ENCODE measurements around the gene TRAF2. TPM values are rescaled to one million over a fixed set of nuclear protein-coding genes. Genes with fewer than 3 reads are reported as not detected.

The TRAF2 gene
- total RNA-seq, 1 donor from 2014 or later: 59.5 TPM

DNA sequence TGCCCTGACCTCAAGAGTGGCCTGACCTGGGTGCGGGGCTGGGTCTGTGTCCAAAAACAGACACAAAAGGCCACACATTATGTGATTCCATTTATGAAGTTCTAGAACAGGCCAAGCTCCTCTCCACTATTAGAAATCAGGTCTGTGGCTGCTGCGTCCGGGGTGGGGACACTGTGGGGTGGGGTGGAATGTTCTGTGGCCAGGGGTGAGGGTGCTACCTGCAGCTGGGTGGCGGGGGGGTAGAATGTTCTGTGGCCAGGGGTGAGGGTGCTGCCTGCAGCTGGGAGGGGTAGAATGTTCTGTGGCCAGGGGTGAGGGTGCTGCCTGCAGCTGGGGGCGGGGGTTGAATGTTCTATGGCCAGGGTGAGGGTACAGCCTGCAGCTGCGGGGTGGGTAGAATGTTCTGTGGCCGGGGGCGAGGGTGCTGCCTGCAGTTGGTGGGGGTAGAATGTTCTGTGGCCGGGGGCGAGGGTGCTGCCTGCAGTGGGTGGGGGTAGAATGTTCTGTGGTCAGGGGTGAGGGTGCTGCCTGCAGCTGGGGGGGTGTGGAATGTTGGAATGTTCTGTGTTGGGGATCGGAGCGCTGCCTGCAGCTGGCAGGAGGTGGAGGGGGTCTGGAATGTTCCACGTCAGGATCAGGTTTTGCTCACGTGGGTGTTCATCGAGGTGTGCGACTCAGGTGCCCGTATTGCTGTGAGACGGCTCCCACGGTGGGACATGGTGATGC is 74.1 kb downstream of the TRAF2 start:
- Mint-ChIP-seq H3K9me3 (peaks cover 9% of the 10 kb centered on the region), H3K36me3 (ENCODE audit: low read depth) (no peaks in the 10 kb centered on the region), H3K27me3 (ENCODE audit: low read depth) (no peaks in the 10 kb centered on the region), H3K4me1 (ENCODE audit: low read depth) (peaks cover 4% of the 10 kb centered on the region), H3K4me3 (ENCODE audit: low read depth) (no peak overlapping the region), H3K27ac (no peak overlapping the region)
- DNase-seq (ENCODE audit: low spot score): no peak
- intact Hi-C loops (cut with micrococcal nuclease): no loop called here

DNA sequence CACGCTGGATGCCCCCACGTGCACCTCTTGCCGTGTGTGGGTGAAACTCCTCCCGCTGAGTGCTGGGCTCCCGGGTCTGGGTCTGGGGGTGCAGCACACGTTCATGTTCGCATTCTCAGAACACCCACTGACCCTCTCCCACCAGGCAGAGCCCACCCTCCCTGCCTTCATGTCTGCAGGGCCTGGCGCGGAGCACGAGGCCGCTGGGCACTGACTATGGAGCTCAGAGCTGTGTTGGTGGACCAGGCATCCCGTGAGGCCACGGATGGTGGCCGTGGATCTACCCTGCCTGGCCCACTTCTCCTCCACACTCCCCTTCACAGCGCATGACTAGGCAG is 74.6 kb downstream of the TRAF2 start:
- DNase-seq (ENCODE audit: low spot score): no peak
- Mint-ChIP-seq H3K9me3 (peaks cover 9% of the 10 kb centered on the region), H3K27me3 (ENCODE audit: low read depth) (peaks cover 2% of the 10 kb centered on the region), H3K27ac (no peak overlapping the region), H3K4me3 (ENCODE audit: low read depth) (no peak overlapping the region), H3K4me1 (ENCODE audit: low read depth) (peaks cover 7% of the 10 kb centered on the region), H3K36me3 (ENCODE audit: low read depth) (no peaks in the 10 kb centered on the region)
- intact Hi-C loops (cut with micrococcal nuclease): no loop called here

DNA sequence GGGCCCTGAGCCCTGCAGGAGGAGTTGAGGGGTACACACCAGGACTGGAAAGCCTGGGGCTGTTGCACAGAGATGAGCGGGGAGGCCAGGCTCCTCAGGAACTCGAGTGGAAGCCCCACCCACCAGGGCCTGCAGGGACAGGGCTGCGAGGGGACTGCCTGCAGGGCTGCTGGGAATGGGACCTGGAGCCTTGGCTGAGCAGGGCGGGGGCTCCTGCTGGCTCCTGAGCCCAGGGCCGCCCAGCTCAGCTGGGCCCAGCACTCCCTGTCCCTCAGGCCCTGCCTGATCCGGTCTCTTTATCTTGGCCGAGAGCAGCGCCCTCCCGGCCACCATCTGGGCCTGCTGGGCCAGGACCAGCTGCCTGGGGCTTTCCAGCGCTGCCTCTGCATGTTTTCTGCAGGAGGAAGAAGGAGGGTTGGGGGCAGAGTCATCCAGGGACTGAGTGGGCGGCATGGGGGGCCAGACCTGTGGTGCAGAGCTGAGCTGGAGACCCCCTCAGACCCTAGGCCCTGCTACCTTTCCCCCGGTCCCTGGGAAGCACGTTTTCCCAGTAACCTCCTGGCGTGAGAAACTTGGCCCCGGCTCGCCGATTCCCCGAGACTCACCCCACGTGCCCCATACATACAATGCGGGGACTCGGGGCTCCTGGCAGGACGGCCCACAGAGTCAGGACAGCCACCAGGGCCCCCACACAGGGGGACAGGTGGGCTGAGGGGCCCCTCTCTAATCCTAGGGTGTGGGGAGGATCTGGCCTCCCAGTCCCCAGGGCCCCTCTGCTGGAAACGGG is 75.2 kb downstream of the TRAF2 start:
- Mint-ChIP-seq H3K4me1 (ENCODE audit: low read depth) (peaks cover 10% of the 10 kb centered on the region), H3K27ac (no peak overlapping the region), H3K4me3 (ENCODE audit: low read depth) (no peak overlapping the region), H3K27me3 (ENCODE audit: low read depth) (peaks cover 2% of the 10 kb centered on the region), H3K36me3 (ENCODE audit: low read depth) (no peaks in the 10 kb centered on the region), H3K9me3 (peaks cover 5% of the 10 kb centered on the region)
- no peak for DNase-seq (ENCODE audit: low spot score)
- intact Hi-C loops (cut with micrococcal nuclease): no loop called here

DNA sequence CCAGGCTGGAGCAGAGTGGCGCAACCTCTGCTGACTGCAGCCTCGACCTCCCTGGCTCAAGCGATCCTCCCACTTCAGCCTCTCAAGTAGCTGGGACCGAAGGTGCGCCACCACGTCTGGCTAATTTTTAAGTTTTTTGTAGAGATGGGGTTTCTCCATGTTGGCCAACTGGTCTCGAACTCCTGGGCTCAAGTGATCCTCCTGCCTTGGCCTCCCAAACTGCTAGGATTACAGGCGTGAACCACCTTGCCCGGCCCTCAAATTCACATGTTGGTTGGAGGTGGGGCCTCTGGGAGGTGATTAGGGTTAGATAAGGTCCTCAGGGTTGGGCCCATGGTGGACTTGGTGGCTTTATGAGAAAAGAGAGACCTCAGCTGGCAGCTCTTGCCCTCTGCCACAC is 75.8 kb downstream of the TRAF2 start:
- no peak overlapping the region for H3K27ac Mint-ChIP-seq
- no peak overlapping the region for H3K4me3 Mint-ChIP-seq (ENCODE audit: low read depth)
- H3K9me3 Mint-ChIP-seq: no peaks in the 10 kb centered on the region
- DNase-seq (ENCODE audit: low spot score): no peak
- H3K36me3 Mint-ChIP-seq (ENCODE audit: low read depth): no peaks in the 10 kb centered on the region
- H3K27me3 Mint-ChIP-seq (ENCODE audit: low read depth): peaks cover 2% of the 10 kb centered on the region
- peaks cover 10% of the 10 kb centered on the region for H3K4me1 Mint-ChIP-seq (ENCODE audit: low read depth)
- intact Hi-C loops (cut with micrococcal nuclease): no loop called here

DNA sequence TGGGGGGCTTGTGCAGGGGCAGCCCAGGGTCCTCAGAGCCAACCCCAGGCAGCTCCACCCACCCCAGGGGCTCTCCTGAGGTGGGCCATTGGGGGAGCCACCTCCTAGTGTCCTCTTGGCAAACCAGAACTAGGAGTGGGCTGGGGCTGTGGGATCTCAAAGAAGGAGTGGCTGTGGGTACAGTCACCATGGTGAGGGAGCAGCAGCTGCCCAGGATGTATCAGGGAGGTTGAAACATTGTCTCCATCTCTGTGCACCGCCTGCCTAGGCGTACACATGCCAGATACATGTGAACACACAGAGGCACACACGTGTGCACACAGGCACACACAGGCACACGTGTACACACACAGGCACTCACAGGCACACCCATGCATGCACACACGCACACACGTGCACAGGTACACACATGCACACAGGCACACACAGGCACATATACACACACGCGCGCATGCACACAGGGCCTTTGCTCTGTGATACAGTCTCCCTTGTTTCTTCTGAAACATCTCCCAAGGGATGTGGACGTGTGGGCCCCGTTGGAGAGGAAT is 76.5 kb downstream of the TRAF2 start:
- H3K27ac Mint-ChIP-seq: no peak overlapping the region
- peaks cover 2% of the 10 kb centered on the region for H3K27me3 Mint-ChIP-seq (ENCODE audit: low read depth)
- H3K4me1 Mint-ChIP-seq (ENCODE audit: low read depth): peaks cover 10% of the 10 kb centered on the region
- no peak for DNase-seq (ENCODE audit: low spot score)
- no peak overlapping the region for H3K4me3 Mint-ChIP-seq (ENCODE audit: low read depth)
- no peaks in the 10 kb centered on the region for H3K36me3 Mint-ChIP-seq (ENCODE audit: low read depth)
- intact Hi-C loops (cut with micrococcal nuclease): no loop called here
- H3K9me3 Mint-ChIP-seq: no peaks in the 10 kb centered on the region

DNA sequence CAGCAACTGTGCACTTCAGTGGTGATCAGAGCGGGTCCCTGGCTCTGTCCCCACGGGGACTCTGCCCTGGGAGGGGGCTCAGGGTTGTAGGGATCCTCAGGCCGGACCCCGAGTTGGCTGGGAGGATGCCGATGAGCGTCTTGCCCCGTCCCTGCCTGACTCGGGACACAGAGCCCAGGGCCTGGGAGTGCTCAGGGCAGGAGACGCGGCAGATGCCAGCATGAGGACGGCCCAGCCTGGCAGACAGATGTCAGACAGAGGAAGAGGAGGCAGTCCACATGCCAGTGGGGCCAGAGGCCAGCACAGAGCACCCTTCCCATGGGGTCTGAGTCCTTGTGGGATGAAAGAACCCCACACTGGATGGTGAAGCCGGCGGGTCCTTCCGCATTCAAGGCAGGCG is 77.0 kb downstream of the TRAF2 start:
- no peaks in the 10 kb centered on the region for H3K9me3 Mint-ChIP-seq
- no peak for DNase-seq (ENCODE audit: low spot score)
- H3K27ac Mint-ChIP-seq: no peak overlapping the region
- peaks cover 10% of the 10 kb centered on the region for H3K4me1 Mint-ChIP-seq (ENCODE audit: low read depth)
- no peaks in the 10 kb centered on the region for H3K36me3 Mint-ChIP-seq (ENCODE audit: low read depth)
- H3K4me3 Mint-ChIP-seq (ENCODE audit: low read depth): no peak overlapping the region
- peaks cover 2% of the 10 kb centered on the region for H3K27me3 Mint-ChIP-seq (ENCODE audit: low read depth)
- intact Hi-C loops (cut with micrococcal nuclease): no loop called here

DNA sequence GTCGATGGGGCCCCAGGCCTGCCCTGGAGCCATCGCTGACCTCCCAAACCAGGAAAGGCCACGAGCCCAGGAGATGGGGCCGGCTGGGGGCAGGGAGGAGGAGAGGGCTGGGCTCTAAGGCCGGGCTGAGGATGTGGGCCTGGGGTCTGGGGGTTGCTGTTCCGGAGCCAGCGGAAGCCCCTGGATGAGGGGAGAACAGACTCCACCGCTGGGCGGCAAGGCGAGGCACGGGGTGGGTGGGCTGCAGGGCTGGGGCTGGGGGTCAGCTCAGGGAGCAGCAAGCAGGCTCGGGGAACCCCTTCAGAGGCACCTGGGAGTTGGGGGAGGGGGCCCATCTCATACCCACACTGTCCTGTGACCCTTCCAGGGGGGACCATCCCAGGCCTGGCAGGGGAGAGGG is 77.4 kb downstream of the TRAF2 start:
- H3K27ac Mint-ChIP-seq: no peak overlapping the region
- no peaks in the 10 kb centered on the region for H3K36me3 Mint-ChIP-seq (ENCODE audit: low read depth)
- intact Hi-C loops (cut with micrococcal nuclease): no loop called here
- H3K4me3 Mint-ChIP-seq (ENCODE audit: low read depth): no peak overlapping the region
- H3K27me3 Mint-ChIP-seq (ENCODE audit: low read depth): peaks cover 2% of the 10 kb centered on the region
- no peaks in the 10 kb centered on the region for H3K9me3 Mint-ChIP-seq
- H3K4me1 Mint-ChIP-seq (ENCODE audit: low read depth): peaks cover 10% of the 10 kb centered on the region
- DNase-seq (ENCODE audit: low spot score): no peak

DNA sequence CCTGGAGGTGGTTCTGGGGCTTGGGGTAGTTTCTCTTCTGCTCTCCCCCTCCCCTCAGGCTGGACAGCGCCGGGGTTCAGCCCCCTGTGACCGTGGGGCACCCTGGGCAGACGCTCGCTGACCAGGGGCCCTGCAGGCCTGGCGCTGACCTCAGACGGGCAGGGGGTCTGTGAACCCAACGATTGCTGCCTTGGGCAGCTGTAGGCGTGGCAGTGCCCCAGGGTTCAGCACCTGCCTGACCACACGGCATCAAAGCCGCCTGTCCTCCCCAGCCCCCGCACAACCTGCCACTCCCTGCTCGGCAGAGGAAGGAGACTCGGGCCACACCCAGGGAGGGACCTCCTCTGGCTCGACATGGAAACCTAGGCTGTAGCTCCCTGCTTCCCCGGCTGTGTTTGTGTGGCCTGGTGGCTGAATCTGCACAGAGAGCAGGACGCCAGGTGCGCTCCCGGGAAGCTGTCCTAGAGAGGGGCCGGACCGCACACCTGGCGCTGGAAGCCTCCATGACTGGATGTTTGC is 77.9 kb downstream of the TRAF2 start:
- Mint-ChIP-seq H3K4me3 (ENCODE audit: low read depth) (no peak overlapping the region), H3K36me3 (ENCODE audit: low read depth) (no peaks in the 10 kb centered on the region), H3K9me3 (no peaks in the 10 kb centered on the region)

DNA sequence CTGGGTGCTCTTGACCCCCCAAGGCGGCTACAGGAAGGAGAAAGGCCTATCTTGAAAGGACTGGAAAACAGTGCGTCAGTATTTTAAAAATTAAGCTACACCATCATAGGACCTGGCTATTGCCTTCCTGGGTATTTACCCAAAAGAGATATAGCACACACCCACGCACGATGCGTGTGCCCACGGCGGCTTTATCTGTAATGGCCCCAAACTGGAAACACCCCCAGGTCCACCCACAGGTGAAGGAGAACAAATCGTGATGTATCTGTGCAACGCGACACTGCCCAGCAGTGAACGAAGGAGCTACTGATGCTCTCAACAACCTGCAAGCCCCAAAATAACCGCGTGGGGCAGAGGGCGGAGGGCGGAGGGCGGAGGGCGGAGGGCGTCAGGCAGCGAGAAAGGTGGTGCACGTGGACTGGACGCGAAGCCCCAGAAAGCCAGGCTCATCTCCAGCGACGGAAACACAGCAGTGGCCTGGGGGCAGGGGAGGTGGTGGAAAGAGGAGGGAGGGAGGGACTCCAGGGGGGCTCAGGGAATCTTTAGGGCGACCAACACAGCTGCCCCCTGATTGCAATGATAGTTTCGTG is 78.6 kb downstream of the TRAF2 start:
- no peaks in the 10 kb centered on the region for H3K9me3 Mint-ChIP-seq
- no peaks in the 10 kb centered on the region for H3K36me3 Mint-ChIP-seq (ENCODE audit: low read depth)
- intact Hi-C loops (cut with micrococcal nuclease): no loop called here
- peaks cover 2% of the 10 kb centered on the region for H3K27me3 Mint-ChIP-seq (ENCODE audit: low read depth)
- H3K4me1 Mint-ChIP-seq (ENCODE audit: low read depth): peaks cover 10% of the 10 kb centered on the region
- no peak for DNase-seq (ENCODE audit: low spot score)
- no peak overlapping the region for H3K4me3 Mint-ChIP-seq (ENCODE audit: low read depth)
- no peak overlapping the region for H3K27ac Mint-ChIP-seq

More for the DNA sequence above, 77.9 kb downstream of the TRAF2 start:
- DNase-seq (ENCODE audit: low spot score): no peak
- Mint-ChIP-seq H3K27ac (no peak overlapping the region), H3K4me1 (ENCODE audit: low read depth) (peaks cover 10% of the 10 kb centered on the region), H3K27me3 (ENCODE audit: low read depth) (peaks cover 2% of the 10 kb centered on the region)
- intact Hi-C loops (cut with micrococcal nuclease): no loop called here

DNA sequence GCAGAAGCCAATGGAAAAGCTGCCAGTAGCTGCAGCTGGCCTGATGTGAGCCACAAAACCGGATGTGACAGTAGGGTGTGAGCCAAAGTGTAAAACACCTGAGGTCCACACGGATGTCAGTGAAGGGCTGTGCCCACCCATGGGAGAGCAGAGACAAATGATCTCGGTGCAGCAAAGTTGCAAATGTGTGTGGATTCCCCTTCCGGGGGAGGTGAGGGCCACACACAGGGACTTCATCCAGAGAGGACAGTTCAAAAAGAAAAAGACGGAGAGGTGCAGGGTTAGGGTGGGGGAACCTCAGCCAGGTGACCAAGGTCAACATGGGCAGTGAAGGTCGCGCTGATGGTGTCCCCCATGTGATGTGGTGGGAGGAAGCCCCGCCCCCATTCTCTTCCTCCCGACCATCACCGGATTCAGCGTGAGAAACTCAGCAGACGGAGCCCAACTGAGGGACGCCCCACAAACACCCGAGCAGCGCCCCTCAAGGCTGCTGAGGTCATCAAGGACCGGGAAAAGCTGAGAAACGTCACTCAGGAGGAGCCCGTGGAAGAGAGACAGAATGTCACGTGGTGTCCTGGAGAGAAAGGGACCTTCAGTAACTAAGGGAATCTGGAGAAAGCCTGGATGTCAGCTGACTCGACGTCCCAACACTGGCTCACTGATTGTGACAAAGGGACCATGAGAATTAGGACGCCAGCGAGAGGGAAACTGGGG is 79.6 kb downstream of the TRAF2 start:
- no peaks in the 10 kb centered on the region for H3K9me3 Mint-ChIP-seq
- no peaks in the 10 kb centered on the region for H3K36me3 Mint-ChIP-seq (ENCODE audit: low read depth)
- peak overlapping the region; percentile 64 for H3K4me3 Mint-ChIP-seq (ENCODE audit: low read depth)
- peaks cover 2% of the 10 kb centered on the region for H3K27me3 Mint-ChIP-seq (ENCODE audit: low read depth)
- DNase-seq (ENCODE audit: low spot score): no peak
- H3K27ac Mint-ChIP-seq: no peak overlapping the region
- intact Hi-C loops (cut with micrococcal nuclease): no loop called here
- H3K4me1 Mint-ChIP-seq (ENCODE audit: low read depth): peaks cover 10% of the 10 kb centered on the region

DNA sequence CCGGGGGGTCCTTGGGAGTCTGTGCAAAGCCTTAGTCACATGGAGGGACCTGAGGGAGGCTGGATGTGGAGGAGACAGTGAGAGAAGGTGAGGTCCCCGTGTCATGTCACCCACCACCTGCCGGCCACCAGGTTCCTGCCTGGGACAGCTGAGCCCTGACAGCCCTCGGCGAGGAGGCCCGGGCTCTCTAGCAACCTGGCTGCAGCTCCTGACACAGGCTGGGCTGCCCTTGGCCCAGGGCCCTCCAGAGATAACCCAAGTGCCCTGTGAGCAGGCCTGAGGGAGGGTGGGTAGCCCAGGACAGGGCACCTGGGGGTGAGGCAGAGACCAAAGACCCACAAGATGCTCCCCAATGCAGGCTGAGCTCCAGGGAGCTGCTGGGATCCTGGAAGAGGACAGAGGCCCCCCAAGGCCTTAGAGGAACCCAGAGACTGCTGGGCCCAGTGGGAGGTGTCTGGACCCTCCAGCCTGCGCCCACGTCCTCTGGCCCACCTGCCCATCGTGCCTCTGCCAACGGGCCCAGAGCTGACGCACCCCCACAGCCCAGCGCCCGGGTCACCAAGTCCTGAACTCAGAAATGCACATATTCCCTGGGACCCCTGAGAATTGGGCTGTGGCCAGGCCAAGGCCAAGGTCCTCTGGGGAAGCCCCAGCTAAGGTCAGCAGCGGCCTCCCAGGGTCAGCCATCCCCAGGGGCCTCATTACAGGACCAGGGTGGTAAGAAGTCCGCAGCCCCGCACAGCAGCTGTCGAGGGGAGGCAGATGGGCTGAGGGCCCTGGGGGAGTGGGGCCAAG is 82.2 kb downstream of the TRAF2 start:
- intact Hi-C loops (cut with micrococcal nuclease): no loop called here

DNA sequence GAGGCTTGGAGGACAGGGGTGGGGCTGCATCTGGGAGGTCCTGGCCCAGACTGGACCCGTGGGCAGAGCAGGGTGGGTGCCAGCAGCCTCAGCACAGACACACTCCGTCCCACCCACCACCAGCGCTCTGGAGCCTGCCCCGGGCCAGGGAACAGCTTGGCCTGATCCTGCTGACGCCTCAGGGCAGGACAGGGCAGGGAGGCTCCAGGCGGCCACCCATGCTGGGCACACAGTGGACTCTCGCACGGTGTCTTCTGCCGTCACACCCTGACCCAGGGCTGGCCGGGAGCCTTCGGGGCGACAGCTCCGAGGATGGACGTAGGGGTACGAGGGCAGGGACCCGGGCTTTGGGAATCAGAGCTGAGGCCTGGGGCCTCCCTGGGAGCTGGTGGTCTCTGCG is 82.8 kb downstream of the TRAF2 start:
- Mint-ChIP-seq H3K9me3 (no peaks in the 10 kb centered on the region), H3K4me1 (ENCODE audit: low read depth) (peaks cover 10% of the 10 kb centered on the region), H3K36me3 (ENCODE audit: low read depth) (no peaks in the 10 kb centered on the region), H3K4me3 (ENCODE audit: low read depth) (no peak overlapping the region), H3K27me3 (ENCODE audit: low read depth) (peaks cover 2% of the 10 kb centered on the region), H3K27ac (no peak overlapping the region)
- DNase-seq (ENCODE audit: low spot score): no peak
- intact Hi-C loops (cut with micrococcal nuclease): no loop called here

More for the DNA sequence above, 82.2 kb downstream of the TRAF2 start:
- H3K4me3 Mint-ChIP-seq (ENCODE audit: low read depth): no peak overlapping the region
- H3K27ac Mint-ChIP-seq: no peak overlapping the region
- no peaks in the 10 kb centered on the region for H3K9me3 Mint-ChIP-seq
- H3K36me3 Mint-ChIP-seq (ENCODE audit: low read depth): no peaks in the 10 kb centered on the region
- no peak for DNase-seq (ENCODE audit: low spot score)
- H3K27me3 Mint-ChIP-seq (ENCODE audit: low read depth): peaks cover 2% of the 10 kb centered on the region
- peaks cover 10% of the 10 kb centered on the region for H3K4me1 Mint-ChIP-seq (ENCODE audit: low read depth)
